K562 (cell line): ENCODE data around the gene SNX30. TPM values are rescaled to one million over a fixed set of nuclear protein-coding genes. Genes with fewer than 3 reads are reported as not detected.

ENCODE experiments used
- ATAC-seq: fragments of 200-7000 bp; cut with Tn5 transposase; 3 replicates; pipeline ENCODE4 v1.9.1; 2020; ENCODE audit warnings: moderate library complexity
- BruUV-seq: library from RNA; stranded (reverse); fragments of 400-500 nt; replicated peaks from 2 replicates; lab custom pipeline; 2021; lab: Mats Ljungman, UMichigan
- CTCF ChIA-PET: fragments of 300-600 bp; formaldehyde crosslinking; extraction: SDS; loops from one replicate; lab custom pipeline; 2021; ENCODE audit warnings: low intra/inter-chr PET ratio; lab: Yijun Ruan, JAX
- POLR2A ChIA-PET: fragments of 300-600, 350-650 bp; sonication (Branson Sonifier 250); formaldehyde crosslinking; extraction: SDS; loops from one replicate; lab custom pipeline; 2021; ENCODE audit warnings: antibody characterized with exemption, inconsistent platforms; lab: Yijun Ruan, JAX
- DNase-seq, 4 experiments: peaks; one replicate each; pipeline versions ENCODE4 v3.0.0 to v3.0.0-alpha.2; 2011 to 2018; ENCODE audit warnings: low spot score in 3 of 4, mixed read lengths in 3 of 4; ENCODE audit errors: extremely low read depth in 1 of 4
- FAIRE-seq: peaks from 2 replicates; lab custom pipeline; 2011; peaks lifted over from hg19 to GRCh38; lab: Jason Lieb, UNC
- H2AFZ ChIP-seq: 2 replicates; pipeline ENCODE4 v1.6.0; 2011; ENCODE audit warnings: low read depth, low read length, control low read depth, inconsistent platforms
- H3K27ac ChIP-seq: fragments of 200-600 bp; 3 replicates; pipeline ENCODE4 v1.8.0; 2011; ENCODE audit warnings: low read depth, mild to moderate bottlenecking, control low read depth, inconsistent platforms, low read length, moderate library complexity, mixed read lengths; ENCODE audit errors: extremely low read depth
- H3K27me3 ChIP-seq, 2 experiments: fragments of 300-600 bp in 1 of 2; 2 replicates in 1 of 2; 3 replicates in 1 of 2; pipeline versions ENCODE4 v1.6.0 to v1.8.0; 2011; ENCODE audit warnings: inconsistent platforms in 2 of 2, low read length in 2 of 2, mild to moderate bottlenecking in 1 of 2, mixed read lengths in 1 of 2, moderate library complexity in 1 of 2; ENCODE audit not compliant: control insufficient read depth in 2 of 2, insufficient read depth in 2 of 2
- H3K36me3 ChIP-seq: fragments of 300-600 bp; 3 replicates; pipeline ENCODE4 v1.8.0; 2011; ENCODE audit warnings: mild to moderate bottlenecking, low read length, inconsistent platforms; ENCODE audit not compliant: control insufficient read depth, insufficient read depth
- H3K4me1 ChIP-seq, 2 experiments: fragments of 200-600 bp in 1 of 2; replicated peaks in 1 of 2; 2 replicates in 1 of 2; 3 replicates in 1 of 2; pipeline versions ENCODE4 v1.5.1 to v1.8.0; 2011; ENCODE audit warnings: inconsistent platforms in 2 of 2, low read length in 2 of 2, mild to moderate bottlenecking in 1 of 2, mixed read lengths in 1 of 2, moderate library complexity in 1 of 2; ENCODE audit not compliant: control insufficient read depth in 2 of 2, insufficient read depth in 2 of 2
- H3K4me2 ChIP-seq: 2 replicates; pipeline ENCODE4 v1.6.1; 2011; ENCODE audit warnings: low read length, control low read depth, inconsistent platforms, mixed read lengths; ENCODE audit not compliant: insufficient read depth
- H3K4me3 ChIP-seq: fragments of 200-600 bp; sonication (generic), shearing (Covaris generic); 2 replicates; pipeline ENCODE4 v1.5.1; 2016; ENCODE audit warnings: control low read depth, inconsistent platforms
- H3K79me2 ChIP-seq: fragments of 200-600 bp; 3 replicates; pipeline ENCODE4 v1.8.0; 2011; ENCODE audit warnings: low read length, inconsistent platforms; ENCODE audit not compliant: control insufficient read depth, insufficient read depth
- H3K9ac ChIP-seq, 2 experiments: 2 replicates each; pipeline versions ENCODE4 v1.6.0 to v1.6.1; 2011; ENCODE audit warnings: low read depth in 2 of 2, low read length in 2 of 2, control low read depth in 1 of 2, inconsistent platforms in 1 of 2, mild to moderate bottlenecking in 1 of 2, mixed read lengths in 1 of 2; ENCODE audit not compliant: insufficient read depth in 1 of 2
- H3K9me1 ChIP-seq: one replicate; pipeline ENCODE4 v1.6.0; 2011; ENCODE audit warnings: inconsistent platforms, mild to moderate bottlenecking, low read length, moderate library complexity; ENCODE audit not compliant: control insufficient read depth, insufficient read depth
- H3K9me3 ChIP-seq: replicated peaks from 2 replicates; pipeline ENCODE4 v1.5.1; 2011; ENCODE audit warnings: low read depth, low read length, inconsistent platforms; ENCODE audit not compliant: control insufficient read depth, insufficient read depth
- H4K20me1 ChIP-seq: replicated peaks from 2 replicates; pipeline ENCODE4 v1.6.1; 2011; ENCODE audit warnings: low read length, inconsistent platforms, mixed read lengths; ENCODE audit not compliant: control insufficient read depth, insufficient read depth
- GABPB2 ChIP-seq: fragments of 250-450 bp; sonication (Bioruptor Pico); conservative IDR thresholded peaks from 2 replicates; pipeline ENCODE4 v1.5.1; 2021; ENCODE audit warnings: mild to moderate bottlenecking
- MCM5 ChIP-seq: fragments of 450-650 bp; IDR thresholded peaks from 2 replicates; pipeline ENCODE4 v1.6.1; 2016; ENCODE audit warnings: low read depth
- RAD21 ChIP-seq, 2 experiments: fragments of 250-450 bp in 1 of 2; fragments of 450-650 bp in 1 of 2; sonication (Bioruptor Pico) in 1 of 2; formaldehyde crosslinking in 1 of 2; IDR thresholded peaks in 1 of 2; conservative IDR thresholded peaks in 1 of 2; 2 replicates each; pipeline versions ENCODE4 v1.4.0 to v1.8.0; 2020 to 2022; ENCODE audit warnings: mild to moderate bottlenecking in 2 of 2, moderate library complexity in 1 of 2
- RBBP5 ChIP-seq: fragments of 200-600 bp; sonication (generic); IDR thresholded peaks from 2 replicates; pipeline ENCODE4 v1.6.1; 2012; ENCODE audit warnings: borderline replicate concordance, mild to moderate bottlenecking, low read length, control low read depth, inconsistent platforms; ENCODE audit not compliant: insufficient read depth, poor library complexity, severe bottlenecking
- RUNX1 ChIP-seq: sonication (generic); IDR thresholded peaks from 2 replicates; pipeline ENCODE4 v1.6.1; 2016; ENCODE audit warnings: antibody characterized with exemption, low read depth
- SMC3 ChIP-seq: conservative IDR thresholded peaks from 2 replicates; pipeline ENCODE4 v1.6.1; 2011; ENCODE audit warnings: low read depth, low read length, improper control_type of control experiment; ENCODE audit not compliant: insufficient read depth
- XRCC5 ChIP-seq: fragments of 200-400 bp; formaldehyde crosslinking; IDR thresholded peaks from 2 replicates; pipeline ENCODE4 v1.6.1; 2017; ENCODE audit warnings: low read depth, mild to moderate bottlenecking, low read length
- ZKSCAN3 ChIP-seq: fragments of 250-450 bp; sonication (Bioruptor Pico); IDR thresholded peaks from 2 replicates; pipeline ENCODE4 v1.4.0; 2020
- ZNF282 ChIP-seq: sonication (generic); formaldehyde crosslinking; IDR thresholded peaks from 2 replicates; pipeline ENCODE4 v1.8.1; 2023; ENCODE audit warnings: missing genetic modification reagents
- ZNF444 ChIP-seq: fragments of 250-450 bp; sonication (Bioruptor Pico); IDR thresholded peaks from 2 replicates; pipeline ENCODE4 v1.4.0; 2020; ENCODE audit warnings: mild to moderate bottlenecking, moderate library complexity
- WGBS: fragments of 100-300 bp; shearing (Covaris generic); methylation state at CpG from one replicate; pipeline ENCODE4 v1.1.6; 2016; ENCODE audit warnings: low coverage, mixed read lengths; ENCODE audit not compliant: insufficient coverage; ENCODE audit errors: missing lambda C conversion rate; 5-methylcytosine and 5-hydroxymethylcytosine counted together
- in situ Hi-C: fragments of 300-500 bp; cut with MboI; formaldehyde crosslinking; loops from 4 replicates; pipeline ENCODE4 v1.15.0; 2018; ENCODE audit warnings: inconsistent platforms, mixed read lengths
- intact Hi-C: fragments of 100-400 bp; cut with micrococcal nuclease; formaldehyde crosslinking; loops from 2 replicates; pipeline ENCODE4 v1.14.2; 2022
- polyA plus RNA-seq, 8 experiments: library from polyadenylated mRNA; depleted of rRNA in 4 of 8; stranded (reverse) in 5 of 8; unstranded in 3 of 8; fragments of >200 nt; fragmentation: Nextera tagmentation in 2 of 8; fragmentation: Illumina TruSeq in 1 of 8; extraction: Ambion mirVana in 2 of 8; extraction: Trizol in 1 of 8; gene quantifications; 2 replicates each; pipeline versions ENCODE4 v1.2.1 to v1.2.3, GENCODE V29; 2011 to 2014; ENCODE audit warnings: inconsistent platforms in 1 of 8, missing spikeins in 1 of 8
- total RNA-seq, 7 experiments: library from RNA; depleted of rRNA in 6 of 7; stranded (reverse); fragments of >200 nt in 6 of 7; fragmentation: Illumina TruSeq in 2 of 7; extraction: Trizol in 2 of 7; gene quantifications; 2 replicates each; pipeline versions ENCODE4 v1.2.1 to v1.2.3, GENCODE V29; 2011 to 2021; ENCODE audit warnings: low replicate concordance in 1 of 7
- TF ChIP-seq, protein P1 (sequence below), 2 experiments: fragments of 450-650 bp; conservative IDR thresholded peaks; 2 replicates each; pipeline ENCODE4 v1.6.1; 2017; ENCODE audit warnings: mild to moderate bottlenecking in 2 of 2, moderate library complexity in 2 of 2

The SNX30 gene
- total and polyA plus RNA-seq, 9 of the 15 experiments (the other 6 are each of a cell fraction or from before 2014, with no cell fraction given), result 0.76 to 5.9 (median 3.3) TPM

DNA sequence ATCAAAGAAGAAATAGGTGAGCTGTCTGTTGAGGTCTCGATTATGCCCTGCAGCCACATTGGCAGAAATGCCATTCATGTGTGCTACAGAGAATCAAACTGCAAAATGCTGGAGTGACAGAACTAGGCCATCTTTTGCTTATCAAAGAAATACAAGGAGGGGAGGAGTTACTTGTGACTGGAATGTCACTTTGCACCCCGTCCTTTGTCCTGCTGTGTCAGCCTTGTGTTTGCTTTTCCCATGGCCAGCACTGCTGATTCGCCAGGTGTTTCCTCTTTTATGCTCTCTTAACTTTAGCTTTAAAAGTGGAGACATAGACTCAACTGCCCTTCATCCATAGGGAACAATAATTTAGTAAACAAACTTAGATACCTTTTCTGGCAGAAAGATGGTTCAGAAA is 85.8 kb downstream of the SNX30 start:
- H3K9me1 ChIP-seq, result no peaks in the 10 kb centered on the region
- H3K9ac ChIP-seq, result no peak overlapping the region
- no peak for ATAC-seq
- in situ Hi-C loops (no loop called here), intact Hi-C loops (no loop called here)
- no peaks in the 10 kb centered on the region for H3K27me3 ChIP-seq
- no peaks in the 10 kb centered on the region for H3K4me1 ChIP-seq
- ChIA-PET CTCF (no interaction called here), POLR2A (no interaction called here)
- DNase-seq, result no peak
- no peak overlapping the region for H2AFZ ChIP-seq
- BruUV-seq, result no TSS peak
- no peak overlapping the region; the same call in 1 of the 2 replicates for H3K4me2 ChIP-seq
- no peaks in the 10 kb centered on the region for H3K36me3 ChIP-seq
- H3K79me2 ChIP-seq, result no peaks in the 10 kb centered on the region
- no peak overlapping the region for H3K27ac ChIP-seq
- no peak overlapping the region for H3K4me3 ChIP-seq
- 52% methylated on average over 3 of the region's 3 CpGs for WGBS
- H3K9me3 ChIP-seq, result no peaks in the 10 kb centered on the region
- TF ChIP-seq, protein P1, sequence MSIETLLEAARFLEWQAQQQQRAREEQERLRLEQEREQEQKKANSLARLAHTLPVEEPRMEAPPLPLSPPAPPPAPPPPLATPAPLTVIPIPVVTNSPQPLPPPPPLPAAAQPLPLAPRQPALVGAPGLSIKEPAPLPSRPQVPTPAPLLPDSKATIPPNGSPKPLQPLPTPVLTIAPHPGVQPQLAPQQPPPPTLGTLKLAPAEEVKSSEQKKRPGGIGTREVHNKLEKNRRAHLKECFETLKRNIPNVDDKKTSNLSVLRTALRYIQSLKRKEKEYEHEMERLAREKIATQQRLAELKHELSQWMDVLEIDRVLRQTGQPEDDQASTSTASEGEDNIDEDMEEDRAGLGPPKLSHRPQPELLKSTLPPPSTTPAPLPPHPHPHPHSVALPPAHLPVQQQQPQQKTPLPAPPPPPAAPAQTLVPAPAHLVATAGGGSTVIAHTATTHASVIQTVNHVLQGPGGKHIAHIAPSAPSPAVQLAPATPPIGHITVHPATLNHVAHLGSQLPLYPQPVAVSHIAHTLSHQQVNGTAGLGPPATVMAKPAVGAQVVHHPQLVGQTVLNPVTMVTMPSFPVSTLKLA (conservative IDR thresholded peaks at IDR 0.05), result no peak
- TF ChIP-seq ZNF282 (CRISPR knock-in tag) (no peak), RUNX1 (no peak), ZKSCAN3 (CRISPR knock-in tag) (no peak), MCM5 (no peak), XRCC5 (no peak), SMC3 (no peak), RBBP5 (no peak), RAD21 (CRISPR knock-in tag; conservative IDR thresholded peaks at IDR 0.05 in 1 of 2, IDR thresholded peaks at IDR 0.05 in 1 of 2) (no peak), ZNF444 (CRISPR knock-in tag) (no peak), GABPB2 (CRISPR knock-in tag) (no peak)
- FAIRE-seq, result no peak
- H4K20me1 ChIP-seq, result no peaks in the 10 kb centered on the region
